K562 (cell line): ENCODE measurements around the gene USP20. TPM values are rescaled to one million over a fixed set of nuclear protein-coding genes. Genes with fewer than 3 reads are reported as not detected.

ENCODE experiments used
- ATAC-seq: fragments of 200-7000 bp; cut with Tn5 transposase; 3 replicates; pipeline ENCODE4 v1.9.1; 2020; ENCODE audit warnings: moderate library complexity
- BruUV-seq: library from RNA; stranded (reverse); fragments of 400-500 nt; replicated peaks from 2 replicates; lab custom pipeline; 2021; lab: Mats Ljungman, UMichigan
- CTCF ChIA-PET: fragments of 300-600 bp; formaldehyde crosslinking; extraction: SDS; loops from one replicate; lab custom pipeline; 2021; ENCODE audit warnings: low intra/inter-chr PET ratio; lab: Yijun Ruan, JAX
- POLR2A ChIA-PET: fragments of 300-600, 350-650 bp; sonication (Branson Sonifier 250); formaldehyde crosslinking; extraction: SDS; loops from one replicate; lab custom pipeline; 2021; ENCODE audit warnings: antibody characterized with exemption, inconsistent platforms; lab: Yijun Ruan, JAX
- DNase-seq, 4 experiments: peaks; one replicate each; pipeline versions ENCODE4 v3.0.0 to v3.0.0-alpha.2; 2011 to 2018; ENCODE audit warnings: low spot score in 3 of 4, mixed read lengths in 3 of 4; ENCODE audit errors: extremely low read depth in 1 of 4
- FAIRE-seq: peaks from 2 replicates; lab custom pipeline; 2011; peaks lifted over from hg19 to GRCh38; lab: Jason Lieb, UNC
- H2AFZ ChIP-seq: 2 replicates; pipeline ENCODE4 v1.6.0; 2011; ENCODE audit warnings: low read depth, low read length, control low read depth, inconsistent platforms
- H3K27ac ChIP-seq: fragments of 200-600 bp; 3 replicates; pipeline ENCODE4 v1.8.0; 2011; ENCODE audit warnings: low read depth, mild to moderate bottlenecking, control low read depth, inconsistent platforms, low read length, moderate library complexity, mixed read lengths; ENCODE audit errors: extremely low read depth
- H3K27me3 ChIP-seq, 2 experiments: fragments of 300-600 bp in 1 of 2; 2 replicates in 1 of 2; 3 replicates in 1 of 2; pipeline versions ENCODE4 v1.6.0 to v1.8.0; 2011; ENCODE audit warnings: inconsistent platforms in 2 of 2, low read length in 2 of 2, mild to moderate bottlenecking in 1 of 2, mixed read lengths in 1 of 2, moderate library complexity in 1 of 2; ENCODE audit not compliant: control insufficient read depth in 2 of 2, insufficient read depth in 2 of 2
- H3K36me3 ChIP-seq: fragments of 300-600 bp; 3 replicates; pipeline ENCODE4 v1.8.0; 2011; ENCODE audit warnings: mild to moderate bottlenecking, low read length, inconsistent platforms; ENCODE audit not compliant: control insufficient read depth, insufficient read depth
- H3K4me1 ChIP-seq, 2 experiments: fragments of 200-600 bp in 1 of 2; replicated peaks in 1 of 2; 2 replicates in 1 of 2; 3 replicates in 1 of 2; pipeline versions ENCODE4 v1.5.1 to v1.8.0; 2011; ENCODE audit warnings: inconsistent platforms in 2 of 2, low read length in 2 of 2, mild to moderate bottlenecking in 1 of 2, mixed read lengths in 1 of 2, moderate library complexity in 1 of 2; ENCODE audit not compliant: control insufficient read depth in 2 of 2, insufficient read depth in 2 of 2
- H3K4me2 ChIP-seq: 2 replicates; pipeline ENCODE4 v1.6.1; 2011; ENCODE audit warnings: low read length, control low read depth, inconsistent platforms, mixed read lengths; ENCODE audit not compliant: insufficient read depth
- H3K4me3 ChIP-seq: fragments of 200-600 bp; sonication (generic), shearing (Covaris generic); 2 replicates; pipeline ENCODE4 v1.5.1; 2016; ENCODE audit warnings: control low read depth, inconsistent platforms
- H3K79me2 ChIP-seq: fragments of 200-600 bp; 3 replicates; pipeline ENCODE4 v1.8.0; 2011; ENCODE audit warnings: low read length, inconsistent platforms; ENCODE audit not compliant: control insufficient read depth, insufficient read depth
- H3K9ac ChIP-seq, 2 experiments: 2 replicates each; pipeline versions ENCODE4 v1.6.0 to v1.6.1; 2011; ENCODE audit warnings: low read depth in 2 of 2, low read length in 2 of 2, control low read depth in 1 of 2, inconsistent platforms in 1 of 2, mild to moderate bottlenecking in 1 of 2, mixed read lengths in 1 of 2; ENCODE audit not compliant: insufficient read depth in 1 of 2
- H3K9me1 ChIP-seq: one replicate; pipeline ENCODE4 v1.6.0; 2011; ENCODE audit warnings: inconsistent platforms, mild to moderate bottlenecking, low read length, moderate library complexity; ENCODE audit not compliant: control insufficient read depth, insufficient read depth
- H3K9me3 ChIP-seq: replicated peaks from 2 replicates; pipeline ENCODE4 v1.5.1; 2011; ENCODE audit warnings: low read depth, low read length, inconsistent platforms; ENCODE audit not compliant: control insufficient read depth, insufficient read depth
- H4K20me1 ChIP-seq: replicated peaks from 2 replicates; pipeline ENCODE4 v1.6.1; 2011; ENCODE audit warnings: low read length, inconsistent platforms, mixed read lengths; ENCODE audit not compliant: control insufficient read depth, insufficient read depth
- DLX4 ChIP-seq: fragments of 250-450 bp; sonication (Bioruptor Pico); IDR thresholded peaks from 2 replicates; pipeline ENCODE4 v1.6.1; 2021; ENCODE audit warnings: mild to moderate bottlenecking
- E2F3 ChIP-seq: fragments of 250-450 bp; sonication (Bioruptor Pico); IDR thresholded peaks from 2 replicates; pipeline ENCODE4 v1.4.0; 2020; ENCODE audit warnings: mild to moderate bottlenecking
- E2F8 ChIP-seq: fragments of 450-650 bp; IDR thresholded peaks from 2 replicates; pipeline ENCODE4 v1.7.1; 2018; ENCODE audit warnings: mild to moderate bottlenecking, low read depth; ENCODE audit not compliant: partially characterized antibody
- KDM4B ChIP-seq, 2 experiments: fragments of 450-650 bp in 1 of 2; sonication (generic) in 1 of 2; IDR thresholded peaks; 2 replicates each; pipeline ENCODE4 v1.6.1; 2016 to 2017; ENCODE audit warnings: borderline replicate concordance in 2 of 2, antibody characterized with exemption in 1 of 2, low read depth in 1 of 2, mild to moderate bottlenecking in 1 of 2
- MEIS2 ChIP-seq: fragments of 450-650 bp; IDR thresholded peaks from 2 replicates; pipeline ENCODE4 v1.6.1; 2014; ENCODE audit warnings: mild to moderate bottlenecking; ENCODE audit not compliant: partially characterized antibody
- RAD21 ChIP-seq, 2 experiments: fragments of 250-450 bp in 1 of 2; fragments of 450-650 bp in 1 of 2; sonication (Bioruptor Pico) in 1 of 2; formaldehyde crosslinking in 1 of 2; IDR thresholded peaks in 1 of 2; conservative IDR thresholded peaks in 1 of 2; 2 replicates each; pipeline versions ENCODE4 v1.4.0 to v1.8.0; 2020 to 2022; ENCODE audit warnings: mild to moderate bottlenecking in 2 of 2, moderate library complexity in 1 of 2
- SMARCC2 ChIP-seq: fragments of 450-650 bp; IDR thresholded peaks from 2 replicates; pipeline ENCODE4 v1.6.1; 2017; ENCODE audit warnings: antibody characterized with exemption, moderate library complexity, mild to moderate bottlenecking, low read depth
- SREBF1 ChIP-seq: fragments of 150-350 bp; IDR thresholded peaks from 2 replicates; pipeline ENCODE4 v1.6.1; 2014; ENCODE audit warnings: antibody characterized with exemption, low read depth, low read length, borderline replicate concordance
- SRSF7 ChIP-seq: fragments of 200-400 bp; formaldehyde crosslinking; optimal IDR thresholded peaks from 2 replicates; pipeline ENCODE3; 2017; ENCODE audit warnings: mild to moderate bottlenecking, low read depth, low read length
- VEZF1 ChIP-seq: fragments of 200-800 bp; sonication (Bioruptor generic); IDR thresholded peaks from 2 replicates; pipeline ENCODE4 v1.6.1; 2017; ENCODE audit warnings: missing genetic modification characterization, missing compliant biosample characterization
- ZFPM2 ChIP-seq: fragments of 250-450 bp; sonication (Bioruptor Pico); IDR thresholded peaks from 2 replicates; pipeline ENCODE4 v1.5.1; 2022; ENCODE audit warnings: mild to moderate bottlenecking
- ZNF143 ChIP-seq: sonication (generic); formaldehyde crosslinking; IDR thresholded peaks from 2 replicates; pipeline ENCODE4 v1.9.0; 2022; ENCODE audit warnings: mild to moderate bottlenecking, missing genetic modification reagents
- ZNF282 ChIP-seq: sonication (generic); formaldehyde crosslinking; IDR thresholded peaks from 2 replicates; pipeline ENCODE4 v1.8.1; 2023; ENCODE audit warnings: missing genetic modification reagents
- WGBS: fragments of 100-300 bp; shearing (Covaris generic); methylation state at CpG from one replicate; pipeline ENCODE4 v1.1.6; 2016; ENCODE audit warnings: low coverage, mixed read lengths; ENCODE audit not compliant: insufficient coverage; ENCODE audit errors: missing lambda C conversion rate; 5-methylcytosine and 5-hydroxymethylcytosine counted together
- in situ Hi-C: fragments of 300-500 bp; cut with MboI; formaldehyde crosslinking; loops from 4 replicates; pipeline ENCODE4 v1.15.0; 2018; ENCODE audit warnings: inconsistent platforms, mixed read lengths
- intact Hi-C: fragments of 100-400 bp; cut with micrococcal nuclease; formaldehyde crosslinking; loops from 2 replicates; pipeline ENCODE4 v1.14.2; 2022
- polyA plus RNA-seq, 8 experiments: library from polyadenylated mRNA; depleted of rRNA in 4 of 8; stranded (reverse) in 5 of 8; unstranded in 3 of 8; fragments of >200 nt; fragmentation: Nextera tagmentation in 2 of 8; fragmentation: Illumina TruSeq in 1 of 8; extraction: Ambion mirVana in 2 of 8; extraction: Trizol in 1 of 8; gene quantifications; 2 replicates each; pipeline versions ENCODE4 v1.2.1 to v1.2.3, GENCODE V29; 2011 to 2014; ENCODE audit warnings: inconsistent platforms in 1 of 8, missing spikeins in 1 of 8
- total RNA-seq, 7 experiments: library from RNA; depleted of rRNA in 6 of 7; stranded (reverse); fragments of >200 nt in 6 of 7; fragmentation: Illumina TruSeq in 2 of 7; extraction: Trizol in 2 of 7; gene quantifications; 2 replicates each; pipeline versions ENCODE4 v1.2.1 to v1.2.3, GENCODE V29; 2011 to 2021; ENCODE audit warnings: low replicate concordance in 1 of 7

USP20 gene
- total and polyA plus RNA-seq, 9 of the 15 experiments (the other 6 are each of a cell fraction or from before 2014, with no cell fraction given): 1.9 to 136 (median 49.1) TPM

GRCh38 chr9:129853614-129854013, 18.4 kb downstream of the USP20 start:
- no peak for TF ChIP-seq ZNF282 (CRISPR knock-in tag)
- no peak for TF ChIP-seq MEIS2
- no peak for TF ChIP-seq E2F3 (CRISPR knock-in tag)
- TF ChIP-seq E2F8: no peak
- TF ChIP-seq RAD21 (CRISPR knock-in tag; conservative IDR thresholded peaks at IDR 0.05 in 1 of 2, IDR thresholded peaks at IDR 0.05 in 1 of 2): no peak
- TF ChIP-seq SMARCC2: no peak
- no peak for TF ChIP-seq SRSF7
- no peak for TF ChIP-seq VEZF1
- no peak for TF ChIP-seq DLX4
- no peak for TF ChIP-seq SREBF1
- TF ChIP-seq ZNF143: no peak
- TF ChIP-seq KDM4B (IDR thresholded peaks at IDR 0.05; ENCODE audit: borderline replicate concordance in 2 of 2, low read depth in 1 of 2): no peak
- TF ChIP-seq ZFPM2 (CRISPR knock-in tag): no peak
- TF ChIP-seq, all 486 proteins: peak for 0
- H3K27me3 ChIP-seq: no peaks in the 10 kb centered on the region
- no TSS peak for BruUV-seq
- no peak overlapping the region for H2AFZ ChIP-seq
- H3K4me2 ChIP-seq: no peak overlapping the region
- DNase-seq: no peak
- 51% methylated on average over 3 of the region's 3 CpGs for WGBS
- POLR2A ChIA-PET: interaction anchor here (0.8 to 7.5 kb wide), 5 partner anchors 8 to 53 kb away, joined by 3 to 91 read pairs (median 7); no protein-coding TSS in a partner anchor
- peaks cover 91% of the 10 kb centered on the region for H3K36me3 ChIP-seq
- ATAC-seq: no peak
- in situ Hi-C loops: no loop called here
- intact Hi-C loops: no loop called here
- no peaks in the 10 kb centered on the region for H3K9me1 ChIP-seq
- no peak for FAIRE-seq
- H3K4me1 ChIP-seq: peaks cover 23 to 27% of the 10 kb centered on the region in 2 experiments; a peak in 4 of 5 replicates
- H4K20me1 ChIP-seq: no peaks in the 10 kb centered on the region
- CTCF ChIA-PET: no interaction called here
- H3K79me2 ChIP-seq: peaks cover 20% of the 10 kb centered on the region
- 0 out of 4 replicates have a peak overlapping the region, but pooled peaks of 1 of the 2 experiments have one; percentile 22 for H3K9ac ChIP-seq
- H3K27ac ChIP-seq: no peak overlapping the region
- no peak overlapping the region for H3K4me3 ChIP-seq
- H3K9me3 ChIP-seq: no peaks in the 10 kb centered on the region
